Esophagus muscularis mucosa (tissue), 4 donors: ENCODE data around the gene STAT3. TPM values are rescaled to one million over a fixed set of nuclear protein-coding genes. Genes with fewer than 3 reads are reported as not detected.
"Not testable (repeated sequence)": the region's sequence is repeated elsewhere in the genome, so short reads cannot be mapped to it uniquely, and the experiment has no call there.

Source experiments
- DNase-seq: peaks from one replicate; pipeline ENCODE4 v3.0.0-alpha.2; 2017; ENCODE audit errors: extremely low spot score
- H3K27ac ChIP-seq, 4 donors: fragments of 200-600 bp; sonication (generic); replicated peaks in 1 of 4; 1 replicate in 3 of 4; 2 replicates in 1 of 4; pipeline ENCODE4 v1.5.1; 2016 to 2019; ENCODE audit warnings: mild to moderate bottlenecking in 1 of 4
- H3K27me3 ChIP-seq, 4 donors: fragments of 200-600 bp; sonication (generic); one replicate each; pipeline versions ENCODE4 v1.5.1 to v1.6.0; 2016 to 2019
- H3K36me3 ChIP-seq, 4 donors: fragments of 200-600 bp; sonication (generic); one replicate each; pipeline ENCODE4 v1.5.1; 2016 to 2019
- H3K4me1 ChIP-seq, 4 donors: fragments of 200-600 bp; sonication (generic); one replicate each; pipeline ENCODE4 v1.5.1; 2016 to 2019
- H3K4me3 ChIP-seq, 4 donors: fragments of 200-600 bp; sonication (generic); 1 replicate in 2 of 4; 2 replicates in 2 of 4; pipeline ENCODE4 v1.5.1; 2016 to 2019; ENCODE audit warnings: mild to moderate bottlenecking in 4 of 4, moderate library complexity in 1 of 4
- H3K9me3 ChIP-seq, 4 donors: fragments of 200-600 bp; sonication (generic); 1 replicate in 3 of 4; 2 replicates in 1 of 4; pipeline ENCODE4 v1.5.1; 2016 to 2019
- EP300 ChIP-seq: sonication (generic); formaldehyde crosslinking; IDR thresholded peaks from one replicate; pipeline ENCODE4 v1.6.1; 2017; ENCODE audit warnings: antibody characterized with exemption
- POLR2A ChIP-seq: fragments of 450-650 bp; IDR thresholded peaks from one replicate; pipeline ENCODE4 v1.6.1; 2017; ENCODE audit warnings: antibody characterized with exemption, moderate library complexity, mild to moderate bottlenecking, low read depth
- POLR2AphosphoS5 ChIP-seq, 2 donors: sonication (generic); formaldehyde crosslinking; IDR thresholded peaks; one replicate each; pipeline ENCODE4 v1.6.1; 2017; ENCODE audit warnings: antibody characterized with exemption in 2 of 2
- WGBS: methylation state at CpG from one replicate; pipeline ENCODE4 v1.1.5; 2018; 5-methylcytosine and 5-hydroxymethylcytosine counted together
- intact Hi-C: fragments of 100-400 bp; cut with DNase I; formaldehyde crosslinking; loops from one replicate; pipeline ENCODE4 v1.15.1; 2023
- total RNA-seq, 4 donors: library from RNA; depleted of rRNA; stranded (reverse); fragments of >200 nt; gene quantifications; one replicate each; pipeline versions ENCODE4 v1.1.0 to v1.2.1, GENCODE V29; 2016
- TF ChIP-seq, protein P1 (sequence below), 3 experiments: fragments of 200-600 bp in 2 of 3; fragments of 450-650 bp in 1 of 3; sonication (generic) in 2 of 3; IDR thresholded peaks; one replicate each; pipeline ENCODE4 v1.5.1; 2017 to 2019; ENCODE audit warnings: antibody characterized with exemption in 3 of 3, mild to moderate bottlenecking in 2 of 3, moderate library complexity in 1 of 3

The STAT3 gene
- total RNA-seq, 4 donors from 2014 or later, result 137 to 260 (median 211) TPM

DNA sequence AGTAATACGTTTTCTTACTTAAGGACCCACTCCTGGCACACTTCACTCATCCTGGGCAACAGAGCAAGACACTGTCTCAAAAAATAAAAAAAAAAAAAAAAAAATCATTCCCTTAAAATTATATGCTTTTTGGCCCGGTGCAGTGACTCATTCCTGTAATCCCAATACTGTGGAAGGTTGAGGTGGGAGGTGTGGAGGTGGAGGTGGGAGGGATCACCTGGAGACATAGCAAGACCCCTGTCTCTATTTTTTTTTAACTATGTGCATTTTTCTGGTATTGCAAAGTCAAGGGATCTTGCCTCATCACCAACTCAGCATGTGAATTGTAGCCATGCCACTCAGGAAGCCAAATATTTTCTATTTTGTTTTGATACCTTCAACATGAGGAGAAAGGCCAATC lies 121.8 kb downstream of the STAT3 start:
- no peaks in the 10 kb centered on the region for H3K27me3 ChIP-seq
- no peaks in the 10 kb centered on the region for H3K36me3 ChIP-seq
- no peak for DNase-seq
- intact Hi-C loops, result no loop called here
- no peak for TF ChIP-seq POLR2A
- TF ChIP-seq, protein P1, sequence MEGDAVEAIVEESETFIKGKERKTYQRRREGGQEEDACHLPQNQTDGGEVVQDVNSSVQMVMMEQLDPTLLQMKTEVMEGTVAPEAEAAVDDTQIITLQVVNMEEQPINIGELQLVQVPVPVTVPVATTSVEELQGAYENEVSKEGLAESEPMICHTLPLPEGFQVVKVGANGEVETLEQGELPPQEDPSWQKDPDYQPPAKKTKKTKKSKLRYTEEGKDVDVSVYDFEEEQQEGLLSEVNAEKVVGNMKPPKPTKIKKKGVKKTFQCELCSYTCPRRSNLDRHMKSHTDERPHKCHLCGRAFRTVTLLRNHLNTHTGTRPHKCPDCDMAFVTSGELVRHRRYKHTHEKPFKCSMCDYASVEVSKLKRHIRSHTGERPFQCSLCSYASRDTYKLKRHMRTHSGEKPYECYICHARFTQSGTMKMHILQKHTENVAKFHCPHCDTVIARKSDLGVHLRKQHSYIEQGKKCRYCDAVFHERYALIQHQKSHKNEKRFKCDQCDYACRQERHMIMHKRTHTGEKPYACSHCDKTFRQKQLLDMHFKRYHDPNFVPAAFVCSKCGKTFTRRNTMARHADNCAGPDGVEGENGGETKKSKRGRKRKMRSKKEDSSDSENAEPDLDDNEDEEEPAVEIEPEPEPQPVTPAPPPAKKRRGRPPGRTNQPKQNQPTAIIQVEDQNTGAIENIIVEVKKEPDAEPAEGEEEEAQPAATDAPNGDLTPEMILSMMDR (IDR thresholded peaks at IDR 0.05), result no peak
- no peak for TF ChIP-seq EP300
- no peak for TF ChIP-seq POLR2AphosphoS5 (IDR thresholded peaks at IDR 0.05)
- no peak overlapping the region for H3K27ac ChIP-seq
- H3K4me1 ChIP-seq, result peaks cover 0 to 35% (median 32%) of the 10 kb centered on the region in 4 donors
- 94% methylated on average over 2 of the region's 2 CpGs for WGBS
- no peaks in the 10 kb centered on the region for H3K9me3 ChIP-seq
- H3K4me3 ChIP-seq, result no peak overlapping the region

DNA sequence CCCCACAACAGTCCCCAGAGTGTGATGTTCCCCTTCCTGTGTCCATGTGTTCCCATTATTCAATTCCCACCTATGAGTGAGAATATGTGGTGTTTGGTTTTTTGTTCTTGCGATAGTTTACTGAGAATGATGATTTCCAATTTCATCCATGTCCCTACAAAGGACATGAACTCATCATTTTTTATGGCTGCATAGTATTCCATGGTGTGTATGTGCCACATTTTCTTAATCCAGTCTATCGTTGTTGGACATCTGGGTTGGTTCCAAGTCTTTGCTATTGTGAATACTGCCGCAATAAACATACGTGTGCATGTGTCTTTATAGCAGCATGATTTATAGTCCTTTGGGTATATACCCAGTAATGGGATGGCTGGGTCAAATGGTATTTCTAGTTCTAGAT lies 123.9 kb downstream of the STAT3 start:
- H3K36me3 ChIP-seq, DNase-seq, H3K9me3 ChIP-seq, H3K27ac ChIP-seq, H3K27me3 ChIP-seq, H3K4me3 ChIP-seq, intact Hi-C loops: not testable (repeated sequence)
- H3K4me1 ChIP-seq, result peaks cover 0 to 18% (median 11%) of the 10 kb centered on the region in 4 donors
- WGBS, result no CpG with 5 or more reads among the region's 4 CpGs

Other genes starting within 250 kb of the STAT3 start
- 100 to 1,000 TPM; 102 to 140 (median 128) TPM for gene RAB5C, start 233.5 kb downstream of the STAT3 start, total RNA-seq
- under 1 TPM; 0.17 to 0.42 (median 0.26) TPM for gene KCNH4, start 207.3 kb downstream of the STAT3 start, total RNA-seq
- not detected for gene HCRT, start 203.0 kb downstream of the STAT3 start, total RNA-seq
- gene GHDC, start 193.9 kb downstream of the STAT3 start, total RNA-seq, result 10 to 100 TPM; 20.3 to 31.3 (median 22.0) TPM
- gene STAT5B, start 112.1 kb downstream of the STAT3 start, total RNA-seq, result 10 to 100 TPM; 75.0 to 93.4 (median 85.2) TPM
- 10 to 100 TPM; 42.4 to 97.0 (median 62.7) TPM for gene STAT5A, start 99.9 kb downstream of the STAT3 start, total RNA-seq
- gene CAVIN1, start 34.8 kb upstream of the STAT3 start, total RNA-seq, result 1,000 to 10,000 TPM in 2 of 4 donors, 100 to 1,000 TPM in 2; 619 to 1,181 (median 1,019) TPM
- 10 to 100 TPM; 51.9 to 74.9 (median 63.9) TPM for gene ATP6V0A1, start 70.4 kb upstream of the STAT3 start, total RNA-seq
- 10 to 100 TPM; 27.8 to 36.6 (median 31.8) TPM for gene NAGLU, start 147.8 kb upstream of the STAT3 start, total RNA-seq
- 1 to 10 TPM in 1 of 4 donors, under 1 TPM in 3; 0.13 to 2.5 (median 0.62) TPM for gene HSD17B1, start 164.5 kb upstream of the STAT3 start, total RNA-seq
- gene COASY, start 173.7 kb upstream of the STAT3 start, total RNA-seq, result 10 to 100 TPM; 13.4 to 27.5 (median 22.4) TPM
- gene MLX, start 178.7 kb upstream of the STAT3 start, total RNA-seq, result 10 to 100 TPM; 24.9 to 34.5 (median 29.3) TPM
- gene PSMC3IP, start 189.3 kb upstream of the STAT3 start, total RNA-seq, result 1 to 10 TPM; 2.2 to 5.0 (median 4.2) TPM
- 10 to 100 TPM; 42.7 to 93.3 (median 57.0) TPM for gene RETREG3, start 220.9 kb upstream of the STAT3 start, total RNA-seq
- gene TUBG1, start 221.2 kb upstream of the STAT3 start, total RNA-seq, result 10 to 100 TPM; 30.6 to 89.0 (median 55.0) TPM